GM19463 (cell line): ENCODE results near the gene IFT88.
"Not testable (repeated sequence)": the region's sequence is repeated elsewhere in the genome, so short reads cannot be mapped to it uniquely, and the experiment has no call there.

Experiments
- ATAC-seq: cut with Tn5 transposase; IDR thresholded peaks from one replicate; pipeline ENCODE4 v1.9.1; 2021; ENCODE audit warnings: mild to moderate bottlenecking, moderate library complexity; ENCODE audit not compliant: unreplicated experiment

Gene IFT88

GRCh38 chr13:20623000-20623399 lies 56.0 kb downstream of the IFT88 start:
- no peak for ATAC-seq

DNA sequence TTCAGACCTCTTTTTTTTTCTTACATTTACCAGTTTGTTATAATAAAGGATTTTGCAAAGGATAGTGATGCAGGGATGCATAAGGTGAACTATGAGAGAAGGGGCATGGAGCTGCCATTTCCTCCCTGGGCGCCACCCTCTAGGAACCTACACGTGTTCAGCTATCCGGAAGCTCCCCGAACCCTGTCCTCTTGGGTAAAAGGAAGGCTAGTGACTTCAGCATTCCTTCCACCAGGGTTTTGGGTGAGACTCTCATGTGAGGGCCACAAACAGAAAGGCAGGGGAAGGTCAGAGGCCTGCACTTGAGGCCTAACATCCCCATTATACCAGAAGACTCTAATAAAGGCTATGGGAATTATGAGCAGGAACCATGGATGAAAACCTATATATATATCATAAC lies 57.3 kb downstream of the IFT88 start:
- no peak for ATAC-seq

- no peak for ATAC-seq
These were observed 66.8 kb downstream of the IFT88 start for GRCh38 chr13:20633802-20634201.

DNA sequence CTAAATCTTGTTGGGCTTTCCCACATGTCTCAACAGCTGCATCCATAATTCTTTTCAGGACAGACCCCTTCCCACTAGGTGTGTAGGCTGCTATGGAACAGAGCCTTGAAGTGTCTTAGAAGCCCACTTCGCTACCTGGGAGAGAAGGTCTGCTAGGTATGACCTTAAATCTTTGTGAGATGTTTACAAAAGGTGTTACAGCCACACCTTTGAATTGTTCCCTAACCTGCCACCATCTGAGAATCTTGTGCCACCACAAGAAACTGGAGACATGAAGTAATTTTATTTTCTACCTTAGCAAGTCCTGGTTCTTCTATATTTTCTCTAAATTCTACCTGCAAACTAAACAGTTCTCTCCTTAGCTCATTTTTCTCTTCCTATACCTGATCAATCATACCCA lies 69.1 kb downstream of the IFT88 start:
- no peak for ATAC-seq

GRCh38 chr13:20637811-20638210 lies 70.9 kb downstream of the IFT88 start:
- ATAC-seq: no peak

DNA sequence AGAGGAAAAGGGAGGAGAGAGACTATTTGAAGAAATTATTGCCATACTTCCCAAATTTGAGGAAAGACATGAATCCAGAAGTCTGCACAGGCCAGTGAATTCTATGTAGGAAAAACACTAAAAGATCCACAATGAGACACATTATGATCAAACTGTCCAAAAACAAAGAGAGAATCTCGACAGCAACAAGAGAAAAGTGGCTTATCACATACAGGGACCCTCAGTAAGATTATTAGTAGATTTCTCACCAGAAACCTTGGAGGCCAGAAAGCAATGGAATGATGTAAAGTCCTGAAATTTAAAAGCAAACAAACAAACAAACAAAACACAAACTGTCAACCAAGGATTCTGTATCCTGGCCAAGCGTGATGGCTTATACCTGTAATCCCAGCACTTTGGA lies 80.8 kb downstream of the IFT88 start:
- ATAC-seq: no peak

DNA sequence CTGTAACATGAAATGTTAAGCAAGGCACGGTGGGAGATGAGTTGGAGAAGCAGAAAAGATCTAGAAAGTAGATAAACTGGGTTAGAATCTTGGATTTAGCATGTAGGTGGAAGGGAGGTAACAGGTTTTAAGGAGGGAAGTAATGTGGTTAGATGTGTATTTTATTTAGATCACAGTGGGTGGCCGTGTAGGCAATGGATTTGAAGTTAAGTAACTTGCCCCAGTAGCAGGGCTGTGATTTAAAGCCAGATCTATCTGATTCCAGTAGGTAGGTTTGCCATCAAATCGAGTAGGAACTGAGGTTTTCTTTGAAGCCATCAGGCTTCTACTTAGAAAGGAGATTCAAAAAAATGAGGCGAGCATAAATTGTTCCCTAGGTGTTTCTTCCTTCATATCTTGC lies 86.0 kb downstream of the IFT88 start:
- ATAC-seq: no peak

- no peak for ATAC-seq
These were observed 87.2 kb downstream of the IFT88 start for GRCh38 chr13:20654156-20654555.

GRCh38 chr13:20658451-20659040 lies 91.6 kb downstream of the IFT88 start:
- no peak for ATAC-seq

DNA sequence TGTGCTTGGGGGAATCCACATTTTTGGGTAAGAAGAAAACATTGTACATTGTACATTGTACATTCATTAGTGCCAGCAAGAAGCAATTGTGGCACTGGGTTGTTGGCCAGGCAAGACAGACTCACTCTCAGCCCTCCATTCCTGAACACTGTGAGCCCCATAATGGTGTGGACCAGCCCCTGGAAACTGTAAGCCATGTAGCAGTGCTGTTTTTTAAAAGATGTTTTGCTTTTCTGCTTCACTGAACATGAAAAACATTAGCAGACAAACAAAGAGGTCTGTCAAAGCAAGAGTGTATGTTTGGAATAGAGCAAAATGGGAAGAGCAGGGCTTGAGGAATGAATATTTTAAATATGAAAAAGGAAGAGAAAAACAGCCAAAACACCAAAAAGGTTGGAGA lies 97.4 kb downstream of the IFT88 start:
- no peak for ATAC-seq

DNA sequence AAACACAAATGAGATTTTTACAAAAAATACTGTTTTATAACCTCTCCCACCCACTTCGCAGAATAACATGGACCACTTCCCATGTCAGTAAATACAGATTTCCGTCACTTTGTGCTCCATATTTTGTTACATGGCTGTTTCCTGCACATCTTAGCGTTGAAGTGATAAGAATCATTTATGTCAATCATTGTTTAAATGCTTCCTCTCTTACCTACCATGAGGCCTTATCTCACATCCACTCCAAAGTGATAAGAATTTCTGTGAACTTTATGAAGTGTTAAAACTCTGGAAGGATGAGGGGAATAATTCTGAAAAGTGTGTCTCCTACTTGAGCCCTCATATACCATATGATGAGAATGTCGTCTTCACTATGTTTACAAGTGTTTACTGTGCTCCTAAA lies 100.0 kb downstream of the IFT88 start:
- no peak for ATAC-seq

- no peak for ATAC-seq
These were observed 101.0 kb downstream of the IFT88 start for GRCh38 chr13:20667857-20668437.

- ATAC-seq: no peak
These were observed 102.2 kb downstream of the IFT88 start for GRCh38 chr13:20669162-20669561.

- ATAC-seq: no peak
These were observed 104.8 kb downstream of the IFT88 start for GRCh38 chr13:20671789-20672188.

DNA sequence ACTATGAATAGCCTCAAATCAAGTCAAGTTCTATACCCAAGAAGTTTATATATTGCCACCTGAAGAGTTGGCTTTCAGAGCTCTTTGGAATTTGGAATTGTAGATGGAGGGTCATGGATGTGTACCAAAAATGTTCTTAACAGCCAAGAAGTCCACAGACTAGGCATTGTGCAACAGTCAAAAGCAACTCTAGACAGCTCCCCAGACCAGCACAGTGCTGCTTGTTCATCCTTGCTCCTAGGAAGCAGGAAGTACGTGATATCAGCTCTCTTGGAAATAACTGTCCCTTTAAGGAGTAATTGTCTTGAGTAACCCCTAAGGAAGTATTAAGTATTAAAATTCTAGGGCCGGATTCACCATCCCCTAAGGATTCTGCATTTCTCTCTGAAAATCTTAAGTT lies 105.8 kb downstream of the IFT88 start:
- no peak for ATAC-seq

DNA sequence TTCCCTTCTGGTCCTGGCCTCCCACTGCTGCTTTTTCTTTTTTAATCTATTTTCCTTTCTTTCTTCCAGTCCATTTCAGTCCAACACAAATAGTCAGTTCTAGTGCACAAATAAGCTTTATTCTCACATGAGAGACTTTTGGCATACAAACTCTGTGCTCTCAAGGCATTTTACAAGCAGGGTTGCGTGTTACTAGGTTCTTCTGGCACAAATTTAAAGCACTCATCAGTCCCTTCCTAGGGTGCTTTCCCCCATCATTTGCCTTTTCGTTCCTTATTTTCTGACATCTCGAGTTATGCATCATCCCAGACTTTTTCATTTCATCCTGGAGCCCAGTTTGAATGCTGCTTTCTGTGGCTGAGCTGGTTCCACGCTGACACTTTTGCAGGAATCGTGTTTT lies 106.8 kb downstream of the IFT88 start:
- no peak for ATAC-seq

GRCh38 chr13:20676213-20676612 lies 109.3 kb downstream of the IFT88 start:
- no peak for ATAC-seq

DNA sequence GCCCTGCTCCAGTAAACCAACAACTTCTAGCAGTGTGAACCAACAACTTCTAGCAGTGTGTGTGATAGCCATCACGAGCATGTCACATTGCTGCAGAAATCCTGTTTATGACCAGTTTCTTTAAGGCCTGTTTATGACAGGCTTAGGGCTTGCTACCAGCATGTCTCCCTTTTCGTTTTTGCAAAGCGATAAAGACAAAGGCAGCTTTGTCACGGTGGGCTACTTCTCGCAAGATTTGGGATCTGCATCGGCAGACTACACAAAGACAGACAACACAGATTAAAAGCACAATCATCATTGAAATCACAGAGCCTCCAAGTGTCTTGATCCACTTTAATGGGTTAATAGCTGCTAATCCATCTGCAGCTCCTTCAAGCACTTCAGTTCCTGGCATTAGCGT lies 111.6 kb downstream of the IFT88 start:
- not testable (repeated sequence) for ATAC-seq

DNA sequence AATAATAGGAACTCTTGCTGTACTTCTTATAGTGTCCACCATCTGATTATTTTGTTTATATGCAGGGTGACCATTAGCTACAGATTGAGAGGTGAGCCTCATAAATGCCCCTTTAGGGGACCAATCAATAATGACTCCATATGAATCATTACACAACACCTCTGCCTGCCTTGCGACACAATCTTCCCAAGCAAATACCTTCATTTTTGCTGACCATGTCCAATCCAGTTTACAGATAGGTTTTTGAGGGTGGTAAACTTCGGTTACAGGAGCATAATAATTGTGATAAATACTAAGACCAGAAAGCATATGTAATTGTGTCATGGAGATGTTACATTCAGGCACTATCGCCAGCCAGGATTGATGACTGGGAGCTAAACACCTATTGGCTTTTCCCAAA lies 112.9 kb downstream of the IFT88 start:
- no peak for ATAC-seq

- no peak for ATAC-seq
These were observed 113.6 kb downstream of the IFT88 start for GRCh38 chr13:20680416-20681080.

DNA sequence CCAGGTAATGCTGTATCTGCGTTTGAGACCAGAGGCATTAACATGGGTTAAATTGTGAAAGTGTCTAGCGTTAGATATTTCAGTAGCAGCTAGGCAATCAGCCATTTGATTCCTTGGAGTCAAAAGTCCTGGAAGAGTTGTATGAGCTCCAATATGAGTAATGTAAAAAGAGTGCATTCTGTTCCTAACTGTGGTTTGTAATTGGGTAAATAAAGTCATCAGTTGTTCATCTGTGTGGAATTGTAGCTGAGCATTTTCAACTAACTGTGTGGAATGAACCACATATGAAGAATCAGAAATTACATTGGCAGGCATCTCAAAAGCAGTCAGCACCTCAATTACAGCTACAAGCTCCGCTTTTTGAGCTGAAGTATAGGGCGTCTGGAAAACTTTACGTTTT lies 114.5 kb downstream of the IFT88 start:
- ATAC-seq: not testable (repeated sequence)

- ATAC-seq: no peak
These were observed 115.1 kb downstream of the IFT88 start for GRCh38 chr13:20682061-20682460.

GRCh38 chr13:20684041-20684440 lies 117.1 kb downstream of the IFT88 start:
- no peak for ATAC-seq
